PC-3 (cell line): Measurements from ENCODE around the gene NOXRED1.

Experiments used
- CTCF ChIP-seq: fragments of 300-600 bp; sonication (generic); conservative IDR thresholded peaks from 2 replicates; pipeline ENCODE4 v1.5.1; 2017; ENCODE audit warnings: antibody characterized with exemption, low read depth, mild to moderate bottlenecking, low read length
- EZH2 ChIP-seq: fragments of 300-600 bp; sonication (generic); IDR thresholded peaks from one replicate; pipeline ENCODE4 v1.6.1; 2017; ENCODE audit warnings: antibody characterized with exemption, mild to moderate bottlenecking, low read length; ENCODE audit not compliant: unreplicated experiment

GRCh38 chr14:77356899-77357298 is 66.4 kb downstream of the NOXRED1 start:
- TF ChIP-seq EZH2 = no peak
- no peak for TF ChIP-seq CTCF
